Stimulated activated CD8-positive, alpha-beta memory T cell treated with anti-CD3 and anti-CD28 coated beads, Interleukin-15, amount 100 ng/mL, for 1 hour (primary cell): ENCODE measurements around the gene KCNJ6.
"Not testable (repeated sequence)": the region's sequence is repeated elsewhere in the genome, so short reads cannot be mapped to it uniquely, and the experiment has no call there.

ENCODE experiments used
- DNase-seq: peaks from one replicate; pipeline ENCODE4 v3.0.0-alpha.2; 2020; ENCODE audit warnings: low read depth

Gene KCNJ6

DNA sequence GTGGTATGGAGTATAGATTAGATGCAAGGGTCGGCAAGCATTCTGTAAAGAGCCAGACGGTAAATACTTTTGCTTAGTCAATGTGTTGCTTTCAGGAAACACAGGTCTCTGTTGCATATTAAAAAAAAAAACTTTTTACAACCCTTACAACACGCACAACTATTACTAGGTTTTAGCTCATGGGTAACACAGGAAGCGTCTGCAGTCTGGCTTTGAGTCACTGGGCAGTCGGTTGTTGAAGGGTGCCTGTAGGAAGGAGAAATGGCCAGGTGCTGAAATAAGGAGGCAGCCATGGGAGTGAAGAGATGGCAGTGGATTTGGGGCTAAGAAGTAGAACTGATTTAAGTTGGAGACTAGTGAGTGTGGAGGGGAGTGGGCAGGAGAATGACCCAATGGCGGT, 192.1 kb downstream of the KCNJ6 start:
- DNase-seq = no peak

DNA sequence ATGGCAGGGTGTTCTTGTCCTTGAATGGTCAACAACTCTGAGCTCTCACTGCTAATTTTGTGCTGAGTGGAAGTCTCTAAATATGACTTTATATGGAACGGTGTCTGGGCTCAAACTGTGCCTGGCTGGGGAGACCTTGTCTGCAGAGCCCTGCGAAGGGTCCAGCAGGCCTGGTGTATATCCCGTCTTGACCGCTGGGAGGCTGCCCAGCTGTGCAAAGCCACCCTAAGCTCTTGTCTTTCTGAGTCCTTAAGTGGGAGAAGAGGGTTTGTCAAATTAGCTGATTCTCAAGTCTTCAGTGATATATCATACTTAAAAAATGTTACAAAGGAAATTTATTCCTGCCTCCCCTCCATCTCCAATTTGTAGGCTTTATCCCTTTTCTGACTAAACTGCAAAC, 198.7 kb downstream of the KCNJ6 start:
- no peak for DNase-seq

DNA sequence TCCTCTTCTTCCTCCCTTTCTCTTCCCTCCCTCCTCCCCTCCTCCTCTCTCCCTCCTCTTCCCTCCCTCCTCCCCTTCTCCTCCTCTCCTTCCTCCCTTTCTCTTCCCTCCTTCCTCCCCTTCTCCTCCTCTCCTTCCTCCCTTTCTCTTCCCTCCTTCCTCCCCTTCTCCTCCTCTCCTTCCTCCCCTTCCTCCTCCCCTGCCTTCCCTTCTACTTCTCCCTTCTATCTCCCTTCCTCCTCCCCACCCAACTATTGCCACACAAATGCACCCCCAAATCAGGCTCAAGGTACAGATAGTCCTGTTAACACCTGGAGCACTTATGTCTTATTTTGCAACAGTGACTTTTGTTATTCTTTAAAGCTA, 203.7 kb downstream of the KCNJ6 start:
- not testable (repeated sequence) for DNase-seq

DNA sequence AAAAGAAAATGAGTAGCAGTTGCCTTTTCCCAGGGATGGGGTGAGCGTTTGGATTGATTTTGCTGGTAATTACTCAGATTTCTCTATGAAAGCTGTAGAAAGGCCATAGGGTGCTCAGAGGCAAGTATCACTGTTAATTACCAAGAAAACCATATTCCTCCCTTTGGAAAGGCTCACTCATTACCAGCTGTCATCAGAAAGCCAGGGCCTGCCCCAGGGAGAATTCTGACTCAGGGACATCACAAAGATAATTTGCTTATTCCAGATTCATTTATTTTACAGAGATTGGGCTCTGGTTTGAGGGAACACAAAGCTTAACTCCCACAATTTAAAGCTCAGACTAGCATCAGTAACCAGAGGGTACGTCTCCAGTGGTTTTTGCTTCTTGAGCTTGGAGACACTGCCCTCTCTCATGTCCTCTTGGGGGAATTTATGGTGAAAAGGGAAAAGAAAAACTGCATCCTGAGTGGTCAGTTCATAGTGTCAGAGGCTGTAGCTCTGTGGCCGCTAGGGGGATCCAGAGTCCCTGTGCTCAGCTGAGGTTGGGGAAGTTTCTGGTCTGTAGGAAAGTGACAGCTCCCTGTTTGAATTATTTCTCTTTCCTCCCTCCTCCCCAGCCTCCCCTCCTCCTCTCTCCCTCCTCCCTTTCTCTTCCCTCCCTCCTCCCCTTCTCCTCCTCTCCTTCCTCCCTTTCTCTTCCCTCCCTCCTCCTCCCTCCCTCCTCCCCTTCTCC, 204.3 kb downstream of the KCNJ6 start:
- DNase-seq = no peak

DNA sequence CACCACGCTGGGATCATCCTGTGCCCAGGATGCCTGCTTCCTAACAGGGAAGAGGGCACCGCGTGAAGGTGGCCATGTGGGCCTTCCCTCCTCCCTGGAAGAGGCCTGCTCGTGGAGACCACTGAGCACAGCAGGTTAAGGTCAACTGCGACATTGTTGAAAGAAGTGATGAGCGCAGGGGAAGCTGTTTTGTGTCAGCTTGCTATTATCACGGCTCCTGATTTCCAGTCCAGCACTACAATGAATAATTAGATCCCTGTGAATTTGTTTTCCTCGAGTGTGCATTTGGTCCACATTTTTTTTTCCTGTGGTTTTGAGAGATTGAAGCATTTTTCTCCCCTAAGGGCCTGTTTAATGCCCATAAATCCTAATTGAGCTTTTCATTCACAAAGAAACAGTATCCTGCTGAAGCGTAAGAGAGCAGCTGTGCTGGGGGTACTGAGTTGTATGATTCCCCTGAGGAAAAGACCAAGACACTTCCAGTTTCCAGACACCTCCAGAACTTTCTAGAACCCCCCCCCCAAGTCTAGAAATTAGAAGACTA, 204.9 kb downstream of the KCNJ6 start:
- no peak for DNase-seq

DNA sequence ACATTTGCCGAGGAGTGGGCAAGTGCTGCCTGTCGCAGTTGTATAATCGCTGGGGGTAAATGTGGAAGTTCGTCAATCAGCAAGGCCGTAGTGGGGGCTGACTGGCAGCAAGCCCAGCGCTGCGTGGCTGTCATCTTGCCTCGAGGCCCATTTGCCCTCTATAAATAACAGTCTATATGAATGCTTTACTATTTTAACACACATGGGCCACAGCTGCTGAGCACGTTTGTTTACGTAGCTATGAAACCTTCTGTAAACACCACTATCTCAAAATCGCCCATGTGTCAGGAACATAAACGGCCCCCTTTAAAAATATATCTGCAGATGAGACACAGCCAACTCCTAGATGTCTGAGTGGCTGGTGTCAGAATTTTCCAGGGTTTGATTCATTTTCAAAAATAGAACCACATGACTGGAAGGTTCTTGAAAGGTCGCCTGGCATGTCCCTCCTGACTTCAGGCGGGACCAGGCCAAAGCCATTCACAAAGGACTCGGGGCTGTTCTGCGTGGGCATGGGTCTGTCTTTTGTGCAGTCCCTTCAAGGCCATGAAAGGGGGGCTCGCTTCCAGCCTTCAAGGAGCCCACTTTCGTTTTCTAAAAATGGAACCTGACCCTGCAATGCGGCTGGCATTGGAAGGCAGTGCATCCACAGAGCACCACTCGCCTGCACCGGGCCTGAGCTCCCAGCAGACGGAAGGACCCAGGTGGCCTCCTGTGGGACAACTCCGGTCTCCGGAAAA, 205.5 kb downstream of the KCNJ6 start:
- DNase-seq = no peak

DNA sequence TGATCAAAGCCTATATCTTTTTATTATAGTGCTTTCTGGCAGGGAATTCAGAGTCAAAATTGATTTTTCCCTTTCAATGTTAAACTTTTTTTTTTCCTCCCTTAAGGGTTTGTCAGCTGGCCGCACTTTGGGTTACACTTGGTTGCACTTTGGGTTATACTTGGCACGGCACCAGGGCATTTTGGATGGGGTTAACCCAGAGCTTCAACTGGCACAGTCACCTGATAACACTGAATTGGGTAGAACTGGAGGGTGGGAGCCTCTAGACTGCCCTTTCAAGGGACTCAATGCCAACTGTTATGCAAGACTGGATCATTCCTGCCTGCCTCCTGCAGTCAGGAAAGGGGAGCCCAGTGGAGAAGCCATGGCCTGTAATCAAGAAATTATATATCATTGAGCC, 211.5 kb downstream of the KCNJ6 start:
- DNase-seq = no peak

DNA sequence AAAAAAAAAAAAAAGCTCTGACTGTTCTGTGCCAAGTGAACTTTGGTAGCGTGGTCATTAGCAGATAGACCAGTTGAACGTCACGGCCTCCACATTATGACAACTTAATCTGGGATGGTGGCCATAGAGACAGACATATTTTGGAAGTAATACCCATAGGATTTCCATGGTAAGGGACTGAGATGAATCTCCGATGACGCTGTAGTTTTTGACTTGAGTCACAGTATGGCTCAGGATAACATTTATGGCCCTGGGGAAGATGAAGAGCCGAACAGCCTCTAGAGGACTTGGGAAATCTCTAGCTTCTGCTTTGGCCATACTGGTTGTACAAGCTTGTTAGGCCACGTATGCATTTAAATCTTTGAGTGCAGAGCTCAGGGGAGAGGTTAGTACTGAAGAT, 214.0 kb downstream of the KCNJ6 start:
- DNase-seq = no peak

DNA sequence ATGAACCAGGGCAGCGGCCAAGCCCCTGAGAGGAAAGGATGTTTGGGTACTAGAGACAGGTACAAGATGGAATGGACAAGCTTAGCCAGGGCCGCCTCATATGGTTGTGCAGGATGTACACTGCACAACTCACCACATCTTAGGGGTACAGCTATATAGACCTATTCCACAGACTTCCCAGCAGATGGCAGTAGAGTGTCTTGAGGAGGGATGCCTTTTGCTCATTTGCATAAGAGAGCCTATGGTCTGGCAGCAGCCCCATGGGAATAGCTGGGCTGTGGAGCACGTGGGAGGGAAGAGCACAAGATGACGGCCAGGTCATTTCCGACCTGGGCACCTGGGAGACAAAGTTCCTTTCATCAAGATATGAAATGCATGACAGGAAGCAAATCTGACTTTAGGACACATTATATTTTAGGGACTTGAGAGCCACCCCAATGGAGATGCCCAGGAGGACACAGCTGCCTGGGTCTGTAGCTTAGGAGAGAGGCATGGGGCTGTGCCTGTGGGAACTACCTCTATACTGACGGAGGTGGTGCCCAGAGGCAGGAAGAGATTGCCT, 215.5 kb downstream of the KCNJ6 start:
- no peak for DNase-seq

DNA sequence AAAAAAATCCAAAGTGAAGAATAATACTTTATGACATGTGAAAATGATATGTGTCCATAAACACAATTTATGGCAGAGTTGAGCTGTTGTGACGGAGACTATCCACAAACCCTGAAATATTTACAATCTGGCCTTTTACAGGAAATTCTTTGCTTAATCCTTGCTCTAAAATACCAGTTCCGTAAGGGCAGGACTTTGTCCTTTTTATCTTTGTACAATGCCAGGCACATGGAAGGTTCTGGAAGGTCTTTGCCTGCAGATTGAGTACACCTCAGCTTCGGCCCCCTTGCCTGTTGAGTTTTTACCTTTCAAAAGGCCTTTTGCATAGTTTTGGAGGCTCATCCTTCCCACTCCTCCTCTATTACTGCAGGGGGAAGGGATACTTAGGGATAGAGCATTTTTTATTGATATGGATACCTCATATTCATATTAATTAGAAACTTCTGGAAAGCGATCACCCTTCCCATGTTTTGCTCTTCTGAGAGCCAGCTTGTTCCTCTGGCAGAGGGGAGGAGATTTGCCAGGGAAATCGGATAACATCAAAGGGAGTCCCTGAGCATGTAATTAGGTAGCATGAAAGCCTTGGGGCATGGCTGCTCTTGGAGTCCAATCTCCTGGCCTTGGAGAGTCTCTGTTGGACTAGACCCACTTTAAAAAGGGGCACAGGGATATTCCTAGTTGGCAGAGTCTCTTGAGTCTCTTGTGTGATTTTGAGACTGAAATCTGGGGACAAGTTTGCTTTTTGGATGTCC, 217.1 kb downstream of the KCNJ6 start:
- DNase-seq = no peak

DNA sequence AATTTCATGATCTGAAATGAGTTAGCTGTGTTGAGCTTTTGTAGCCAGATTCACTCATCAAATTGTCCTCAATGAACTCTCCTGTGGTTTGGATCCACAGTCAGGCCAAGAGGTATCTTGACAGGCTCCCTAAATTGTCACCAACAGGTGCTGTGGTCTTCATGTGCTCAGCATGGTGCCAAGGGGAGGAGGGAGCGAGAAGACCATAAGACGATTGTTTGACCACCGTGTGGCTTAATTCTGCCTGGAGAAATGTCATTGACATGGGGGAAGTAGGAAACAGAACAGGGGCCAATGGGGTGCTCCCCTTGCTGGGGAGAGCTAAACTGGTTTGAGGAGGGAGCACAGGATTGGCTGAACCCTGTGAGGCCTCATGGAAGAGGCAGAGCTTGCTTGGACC, 219.3 kb downstream of the KCNJ6 start:
- DNase-seq = no peak

DNA sequence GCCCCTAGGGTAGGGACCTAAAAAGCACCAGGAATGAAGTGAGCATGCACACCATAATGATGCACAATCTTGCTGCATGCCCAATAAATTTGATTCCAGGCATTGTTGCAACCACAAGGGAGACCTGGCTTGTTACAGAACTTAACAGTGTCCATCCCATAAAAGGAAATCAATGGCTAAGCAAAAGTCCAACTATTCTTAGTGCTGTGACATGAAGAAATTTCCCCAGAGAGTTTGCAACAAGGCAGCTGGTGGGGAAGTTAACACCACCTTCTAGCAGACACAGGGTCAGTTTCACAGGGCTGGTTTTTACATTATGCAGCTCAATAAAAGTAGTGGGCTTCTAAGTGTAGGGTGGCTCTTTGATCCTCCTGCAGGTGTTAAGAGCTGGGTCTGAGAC, 221.1 kb downstream of the KCNJ6 start:
- DNase-seq = no peak

DNA sequence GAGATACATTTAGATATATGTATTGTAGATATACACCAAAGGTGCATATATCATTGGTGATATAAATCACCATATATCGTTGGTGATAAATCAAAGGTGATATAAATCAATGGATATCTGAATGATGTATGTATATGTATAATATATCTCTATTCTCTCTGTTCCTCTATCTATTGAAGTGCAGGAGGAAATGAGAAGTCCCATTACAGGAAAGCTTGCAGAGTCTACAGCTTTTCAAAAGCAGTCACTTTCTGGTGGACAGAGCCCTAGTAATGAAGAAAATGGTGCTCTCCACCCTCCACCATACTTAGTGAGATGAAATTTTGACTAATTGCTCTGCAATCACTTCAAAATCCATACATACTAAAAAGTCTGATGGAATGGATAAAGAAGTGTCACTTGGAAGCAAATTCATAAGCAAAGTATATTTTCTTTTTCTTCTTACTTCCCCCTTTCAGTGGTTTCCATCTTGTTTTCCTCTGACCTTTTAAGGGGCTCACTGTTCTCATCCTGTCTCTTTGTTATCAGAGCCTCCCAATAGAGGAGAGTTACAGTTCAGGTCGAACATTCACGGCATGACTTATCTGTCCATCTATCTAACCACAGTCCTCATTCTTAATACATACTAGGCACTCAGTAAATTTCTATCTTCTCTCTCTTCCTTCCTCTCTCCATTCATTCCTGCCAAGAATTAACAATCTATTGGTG, 227.2 kb downstream of the KCNJ6 start:
- DNase-seq = no peak

DNA sequence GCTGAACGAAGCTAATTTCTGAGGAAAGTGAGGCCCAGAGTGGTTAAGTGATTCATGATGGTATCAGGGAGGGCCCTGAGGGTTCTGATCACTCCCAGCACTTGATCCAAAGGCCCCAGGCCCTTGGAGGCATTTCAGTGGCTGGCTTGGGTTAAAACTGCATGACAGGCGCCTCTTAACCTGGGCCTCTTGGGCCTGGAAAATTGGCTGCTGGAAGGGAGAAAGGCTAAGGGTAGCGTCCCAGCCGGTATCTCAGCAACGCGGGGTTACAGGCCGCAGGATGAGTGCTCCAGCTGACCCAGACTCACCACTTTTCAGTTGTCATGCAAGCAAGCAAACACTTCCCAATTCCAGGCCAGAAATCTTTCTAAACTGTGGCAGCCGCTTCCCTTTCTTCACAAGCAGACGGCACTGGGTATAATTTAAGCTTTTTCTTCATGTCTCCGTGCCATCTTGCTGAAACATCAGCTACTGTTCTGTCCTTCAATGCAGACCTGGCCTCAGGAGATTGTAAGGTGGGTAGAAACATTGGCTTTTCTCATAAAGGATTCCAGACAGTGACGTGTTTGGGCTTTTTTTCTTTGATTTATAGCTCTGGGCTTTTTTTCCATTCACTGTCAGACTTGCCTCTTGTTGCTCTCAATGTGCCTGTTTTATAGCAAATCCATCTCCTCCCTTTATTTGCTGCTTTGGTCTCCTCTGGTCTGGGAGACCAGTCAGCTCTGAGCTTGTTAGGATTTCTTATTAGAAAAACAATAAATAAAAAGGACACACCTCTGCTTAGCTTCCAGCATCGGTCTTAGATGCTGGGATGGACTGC, 229.1 kb downstream of the KCNJ6 start:
- no peak for DNase-seq

DNA sequence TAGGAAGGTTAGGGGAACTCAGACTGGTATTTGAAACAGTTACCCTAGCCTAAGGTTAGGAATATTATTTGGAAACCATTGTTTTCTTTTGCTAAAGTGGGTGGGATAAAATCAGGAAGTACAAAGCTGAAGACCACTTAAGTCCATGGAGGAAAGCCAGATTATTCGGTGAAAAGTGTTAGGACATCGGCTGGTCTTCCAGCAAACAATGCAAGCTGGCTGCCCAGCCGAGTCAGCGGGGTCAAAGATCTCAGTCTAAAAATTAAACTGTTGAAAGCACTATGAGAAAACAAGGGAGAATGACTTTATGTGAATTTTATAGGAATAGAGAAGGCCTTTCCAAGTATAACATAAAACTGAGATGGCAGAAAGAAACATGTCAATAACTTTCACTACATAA, 231.7 kb downstream of the KCNJ6 start:
- DNase-seq = no peak

DNA sequence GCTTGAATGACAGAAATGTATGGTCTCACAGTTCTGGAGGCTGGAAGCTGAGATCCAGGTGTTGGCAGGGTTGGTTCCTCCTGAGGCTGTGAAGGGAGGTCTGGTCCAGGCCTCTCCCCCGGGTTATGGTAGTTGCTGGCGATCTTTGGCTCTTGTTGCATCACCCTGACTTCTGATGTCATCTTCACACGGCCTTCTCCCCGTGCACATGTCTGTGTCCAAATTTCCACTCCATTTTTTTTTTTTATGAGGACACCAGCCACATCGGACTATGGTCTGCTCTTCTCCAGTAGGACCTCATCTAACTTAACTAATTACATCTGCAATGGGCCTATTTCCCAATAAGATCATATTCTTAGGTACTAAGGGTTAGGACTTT, 232.2 kb downstream of the KCNJ6 start:
- no peak for DNase-seq

DNA sequence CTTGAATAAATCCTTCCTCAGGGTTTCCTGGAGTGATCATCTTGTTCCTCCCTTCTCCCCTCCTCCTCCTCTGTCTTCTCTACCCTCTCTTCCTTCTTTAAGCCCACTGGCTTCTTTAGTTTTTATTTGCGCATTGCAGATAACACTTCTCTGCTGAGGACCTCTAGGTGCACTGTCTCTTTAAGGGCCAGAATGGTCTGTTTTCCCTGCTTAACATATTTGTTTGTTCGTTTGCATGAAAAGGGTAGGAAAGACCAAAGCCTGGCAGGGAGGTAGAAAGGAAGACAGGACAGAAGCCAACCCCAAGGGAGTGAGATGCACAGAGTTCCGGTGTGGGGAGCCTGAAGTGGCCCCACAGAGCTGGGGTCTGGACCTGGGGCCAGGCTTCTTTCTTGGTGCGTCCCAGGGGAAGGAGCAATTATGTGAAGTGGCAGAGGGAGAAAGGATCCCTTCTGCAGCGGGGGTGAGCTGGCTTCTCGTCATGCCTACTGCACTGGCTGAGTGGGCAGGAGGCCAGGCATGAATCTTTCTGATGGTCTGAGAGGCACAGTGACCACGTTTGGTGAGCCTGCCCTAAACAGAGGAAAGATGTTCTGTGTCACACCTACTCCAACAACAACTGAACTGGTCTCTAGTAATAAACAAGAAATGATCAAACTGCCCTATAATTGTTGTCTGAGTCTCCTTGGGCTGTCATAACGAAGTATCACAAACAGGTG, 232.7 kb downstream of the KCNJ6 start:
- no peak for DNase-seq

DNA sequence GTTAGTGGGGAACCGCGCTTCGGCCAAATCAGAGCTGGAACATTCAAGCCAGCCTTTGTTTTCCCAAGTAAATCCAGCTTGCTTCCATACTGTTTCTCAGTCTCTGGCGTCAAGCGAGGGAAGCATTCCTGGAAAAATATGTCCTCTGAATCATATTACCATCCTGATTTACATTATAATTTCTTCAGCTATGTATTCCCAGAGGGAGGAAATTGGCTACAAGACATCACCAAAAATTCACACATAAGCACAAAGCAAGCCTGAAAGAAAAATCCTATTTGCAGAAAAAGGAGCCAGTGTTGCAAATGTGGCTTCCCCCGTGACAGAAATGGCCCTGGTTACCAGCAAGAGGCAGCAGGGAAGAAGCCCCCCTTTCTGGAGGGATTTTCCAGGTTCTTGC, 233.3 kb downstream of the KCNJ6 start:
- DNase-seq = no peak

DNA sequence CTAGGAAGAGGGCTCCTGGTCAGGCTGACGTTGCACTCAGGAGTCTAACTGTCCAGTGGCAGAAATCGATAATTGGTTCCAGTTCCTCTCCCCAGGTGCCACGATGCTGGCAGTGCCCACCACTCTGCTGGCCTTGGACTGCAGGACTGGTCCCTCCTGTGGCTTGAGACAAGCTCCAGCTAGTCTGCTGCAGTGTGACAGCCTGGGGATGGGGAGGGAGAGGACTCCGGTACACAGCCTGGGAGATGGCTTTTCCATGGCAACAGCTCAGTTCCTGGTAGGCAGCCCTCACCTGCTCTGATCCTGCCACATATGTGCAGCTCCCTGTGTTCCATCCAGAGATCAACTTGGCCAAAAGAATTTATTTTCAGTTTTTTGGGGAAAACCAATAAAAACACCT, 239.3 kb downstream of the KCNJ6 start:
- DNase-seq = no peak

DNA sequence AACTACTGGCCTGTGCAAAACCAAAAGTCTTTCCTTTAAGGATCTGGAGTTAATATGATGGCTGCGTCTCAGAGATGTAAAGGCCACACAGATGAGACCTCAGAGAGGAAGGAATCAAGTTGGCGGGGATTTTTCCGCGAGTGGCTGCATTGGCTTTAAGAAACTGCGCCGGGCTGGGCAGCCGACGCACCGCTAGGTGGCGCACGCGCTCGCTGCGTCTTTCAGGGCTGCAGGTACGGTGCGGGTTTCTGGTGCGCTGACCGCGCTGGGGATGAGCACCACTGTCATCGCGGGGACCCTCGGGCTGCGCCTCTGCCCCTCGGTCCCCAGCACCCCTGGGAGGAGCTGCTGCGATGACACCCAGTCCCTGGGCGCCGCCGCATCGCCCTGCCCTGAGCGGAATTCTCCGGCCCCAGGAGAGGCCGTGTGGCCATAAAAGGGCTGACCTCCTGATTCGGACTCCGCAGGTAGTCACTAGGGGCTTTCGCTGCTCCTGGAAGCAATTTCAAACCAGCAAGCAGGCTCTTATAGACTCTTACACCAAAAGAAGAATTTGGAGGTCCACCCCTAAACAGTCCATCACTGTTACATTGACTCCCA, 241.0 kb downstream of the KCNJ6 start:
- peak; percentile 22 for DNase-seq
